Skeletal muscle satellite cell (primary cell): ENCODE results near the gene FAT2.
"Not testable (repeated sequence)": the region's sequence is repeated elsewhere in the genome, so short reads cannot be mapped to it uniquely, and the experiment has no call there.

Experiments
- H3K27me3 ChIP-seq: 2 replicates; pipeline ENCODE4 v1.7.0; 2013; ENCODE audit warnings: low read length; ENCODE audit not compliant: control insufficient read depth, insufficient read depth
- H3K36me3 ChIP-seq: 2 replicates; pipeline ENCODE4 v1.7.0; 2013; ENCODE audit warnings: mild to moderate bottlenecking, control low read depth, low read length; ENCODE audit not compliant: insufficient read depth
- H3K4me1 ChIP-seq: 2 replicates; pipeline ENCODE4 v1.7.0; 2013; ENCODE audit warnings: low read length; ENCODE audit not compliant: control insufficient read depth, insufficient read depth
- H3K4me2 ChIP-seq: 2 replicates; pipeline ENCODE4 v1.7.0; 2013; ENCODE audit warnings: mild to moderate bottlenecking, low read length
- H3K4me3 ChIP-seq: 2 replicates; pipeline ENCODE4 v1.7.0; 2013; ENCODE audit warnings: low read length
- H3K9ac ChIP-seq: 2 replicates; pipeline ENCODE4 v1.7.0; 2013; ENCODE audit warnings: mild to moderate bottlenecking, low read depth, low read length, moderate library complexity
- H3K9me3 ChIP-seq: replicated peaks from 2 replicates; pipeline ENCODE4 v1.7.0; 2013; ENCODE audit warnings: mild to moderate bottlenecking, control low read depth, low read length

Gene FAT2

GRCh38 chr5:151579146-151579545 is 12.0 kb downstream of the FAT2 start:
- not testable (repeated sequence) for H3K9ac ChIP-seq, H3K36me3 ChIP-seq, H3K9me3 ChIP-seq, H3K4me3 ChIP-seq, H3K27me3 ChIP-seq, H3K4me1 ChIP-seq, H3K4me2 ChIP-seq

GRCh38 chr5:151578326-151579025 is 12.7 kb downstream of the FAT2 start:
- no peak overlapping the region for H3K4me2 ChIP-seq
- no peaks in the 10 kb centered on the region for H3K4me1 ChIP-seq
- no peak overlapping the region for H3K9ac ChIP-seq
- H3K9me3 ChIP-seq, result no peaks in the 10 kb centered on the region
- peaks cover 15% of the 10 kb centered on the region for H3K27me3 ChIP-seq
- no peaks in the 10 kb centered on the region for H3K36me3 ChIP-seq
- H3K4me3 ChIP-seq, result no peak overlapping the region

GRCh38 chr5:151577566-151577965 is 13.6 kb downstream of the FAT2 start:
- Histone ChIP-seq H3K4me2 (no peak overlapping the region), H3K4me3 (no peak overlapping the region), H3K4me1 (no peaks in the 10 kb centered on the region), H3K36me3 (no peaks in the 10 kb centered on the region), H3K27me3 (peaks cover 22% of the 10 kb centered on the region), H3K9ac (no peak overlapping the region), H3K9me3 (no peaks in the 10 kb centered on the region)

- Histone ChIP-seq H3K27me3 (peaks cover 39% of the 10 kb centered on the region), H3K9me3 (no peaks in the 10 kb centered on the region), H3K4me1 (no peaks in the 10 kb centered on the region), H3K9ac (no peak overlapping the region), H3K4me3 (no peak overlapping the region), H3K36me3 (no peaks in the 10 kb centered on the region), H3K4me2 (no peak overlapping the region)
These were observed 16.6 kb downstream of the FAT2 start for GRCh38 chr5:151574444-151574996.

- no peaks in the 10 kb centered on the region for H3K36me3 ChIP-seq
- peaks cover 46% of the 10 kb centered on the region for H3K27me3 ChIP-seq
- no peak overlapping the region for H3K4me2 ChIP-seq
- H3K9ac ChIP-seq, result no peak overlapping the region
- no peaks in the 10 kb centered on the region for H3K9me3 ChIP-seq
- H3K4me1 ChIP-seq, result no peaks in the 10 kb centered on the region
- no peak overlapping the region for H3K4me3 ChIP-seq
These were observed 18.3 kb downstream of the FAT2 start for GRCh38 chr5:151572657-151573368.

GRCh38 chr5:151571270-151572173 is 19.6 kb downstream of the FAT2 start:
- no peak overlapping the region for H3K9ac ChIP-seq

GRCh38 chr5:151570512-151571269 is 20.4 kb downstream of the FAT2 start:
- Histone ChIP-seq H3K36me3 (no peaks in the 10 kb centered on the region), H3K9ac (no peak overlapping the region), H3K9me3 (no peaks in the 10 kb centered on the region), H3K4me2 (no peak overlapping the region), H3K4me3 (no peak overlapping the region), H3K4me1 (no peaks in the 10 kb centered on the region), H3K27me3 (peaks cover 46% of the 10 kb centered on the region)

More at GRCh38 chr5:151571270-151572173, 19.6 kb downstream of the FAT2 start:
- H3K4me1 ChIP-seq, result no peaks in the 10 kb centered on the region
- no peaks in the 10 kb centered on the region for H3K36me3 ChIP-seq
- peaks cover 46% of the 10 kb centered on the region for H3K27me3 ChIP-seq
- no peak overlapping the region for H3K4me3 ChIP-seq
- H3K4me2 ChIP-seq, result no peak overlapping the region
- no peaks in the 10 kb centered on the region for H3K9me3 ChIP-seq

GRCh38 chr5:151570058-151570457 is 21.1 kb downstream of the FAT2 start:
- H3K36me3 ChIP-seq, result no peaks in the 10 kb centered on the region
- H3K4me2 ChIP-seq, result no peak overlapping the region
- H3K9ac ChIP-seq, result no peak overlapping the region
- no peaks in the 10 kb centered on the region for H3K9me3 ChIP-seq
- no peaks in the 10 kb centered on the region for H3K4me1 ChIP-seq
- H3K4me3 ChIP-seq, result no peak overlapping the region
- peaks cover 41% of the 10 kb centered on the region for H3K27me3 ChIP-seq

GRCh38 chr5:151569132-151570046 is 21.7 kb downstream of the FAT2 start:
- no peaks in the 10 kb centered on the region for H3K4me1 ChIP-seq

GRCh38 chr5:151568036-151568435 is 23.1 kb downstream of the FAT2 start:
- no peaks in the 10 kb centered on the region for H3K4me1 ChIP-seq
- no peaks in the 10 kb centered on the region for H3K9me3 ChIP-seq
- no peak overlapping the region for H3K4me2 ChIP-seq
- peaks cover 36% of the 10 kb centered on the region for H3K27me3 ChIP-seq
- no peak overlapping the region for H3K9ac ChIP-seq
- no peaks in the 10 kb centered on the region for H3K36me3 ChIP-seq
- H3K4me3 ChIP-seq, result no peak overlapping the region

More at GRCh38 chr5:151569132-151570046, 21.7 kb downstream of the FAT2 start:
- Histone ChIP-seq H3K4me2 (no peak overlapping the region), H3K4me3 (no peak overlapping the region), H3K27me3 (peaks cover 39% of the 10 kb centered on the region), H3K36me3 (no peaks in the 10 kb centered on the region), H3K9ac (no peak overlapping the region), H3K9me3 (no peaks in the 10 kb centered on the region)
